K562 (cell line): ENCODE data around the gene UBR4. TPM values are rescaled to one million over a fixed set of nuclear protein-coding genes. Genes with fewer than 3 reads are reported as not detected.

ENCODE experiments used
- BRF1 ChIP-seq: IDR thresholded peaks from 3 replicates; pipeline ENCODE4 v1.6.1; 2011; ENCODE audit warnings: borderline replicate concordance, mild to moderate bottlenecking; ENCODE audit not compliant: insufficient read length; ENCODE audit errors: extremely low read depth
- CBX1 ChIP-seq: sonication (generic); IDR thresholded peaks from 2 replicates; pipeline ENCODE4 v1.6.1; 2016; ENCODE audit warnings: antibody characterized with exemption, low read depth, mild to moderate bottlenecking
- CHD4 ChIP-seq: fragments of 200-600 bp; sonication (generic); IDR thresholded peaks from 3 replicates; pipeline ENCODE4 v1.6.1; 2012; ENCODE audit warnings: low read depth, mild to moderate bottlenecking, mixed read lengths, low read length, inconsistent platforms; ENCODE audit not compliant: insufficient read depth, insufficient replicate concordance, poor library complexity, severe bottlenecking
- CREB3L1 ChIP-seq: fragments of 450-650 bp; IDR thresholded peaks from 2 replicates; pipeline ENCODE4 v1.6.1; 2014; ENCODE audit warnings: low read depth, mild to moderate bottlenecking, moderate library complexity, borderline replicate concordance
- DIDO1 ChIP-seq: fragments of 450-650 bp; IDR thresholded peaks from 2 replicates; pipeline ENCODE4 v1.6.1; 2016; ENCODE audit warnings: low read depth, missing biosample characterization, missing genetic modification characterization
- E2F6 ChIP-seq, 2 experiments: IDR thresholded peaks; 2 replicates each; pipeline ENCODE4 v1.6.1; 2011; ENCODE audit warnings: borderline replicate concordance in 1 of 2, control low read depth in 1 of 2, low read depth in 1 of 2, low read length in 1 of 2, mild to moderate bottlenecking in 1 of 2, mixed read lengths in 1 of 2, moderate library complexity in 1 of 2; ENCODE audit not compliant: insufficient read depth in 1 of 2, insufficient read length in 1 of 2, poor library complexity in 1 of 2, severe bottlenecking in 1 of 2; ENCODE audit errors: extremely low read depth in 1 of 2
- HDAC8 ChIP-seq: fragments of 450-650 bp; IDR thresholded peaks from 2 replicates; pipeline ENCODE4 v1.6.1; 2016; ENCODE audit warnings: mild to moderate bottlenecking, missing genetic modification characterization, moderate library complexity, missing compliant biosample characterization
- KDM1A ChIP-seq, 2 experiments: fragments of 450-650 bp; IDR thresholded peaks; 2 replicates each; pipeline ENCODE4 v1.6.1; 2016; ENCODE audit warnings: mild to moderate bottlenecking in 2 of 2
- MAX ChIP-seq: sonication (generic); formaldehyde crosslinking; IDR thresholded peaks from 2 replicates; pipeline ENCODE4 v1.9.0; 2022; ENCODE audit warnings: mild to moderate bottlenecking, missing genetic modification reagents
- MTA3 ChIP-seq: fragments of 450-650 bp; formaldehyde crosslinking; IDR thresholded peaks from 2 replicates; pipeline ENCODE4 v1.6.1; 2017; ENCODE audit warnings: mild to moderate bottlenecking, borderline replicate concordance
- NCOA6 ChIP-seq: fragments of 450-650 bp; IDR thresholded peaks from 2 replicates; pipeline ENCODE4 v1.6.1; 2017; ENCODE audit warnings: mild to moderate bottlenecking
- POLR2A ChIP-seq: fragments of 450-650 bp; conservative IDR thresholded peaks from 2 replicates; pipeline ENCODE4 v1.6.1; 2016
- RBM14 ChIP-seq: fragments of 200-400 bp; formaldehyde crosslinking; IDR thresholded peaks from 2 replicates; pipeline ENCODE4 v1.6.1; 2018; ENCODE audit warnings: low read depth, mild to moderate bottlenecking, low read length, moderate library complexity, borderline replicate concordance; ENCODE audit not compliant: insufficient read depth
- RFX1 ChIP-seq: fragments of 450-650 bp; IDR thresholded peaks from 2 replicates; pipeline ENCODE4 v1.6.1; 2016; ENCODE audit warnings: mild to moderate bottlenecking, moderate library complexity
- SAFB2 ChIP-seq: fragments of 200-400 bp; formaldehyde crosslinking; IDR thresholded peaks from 2 replicates; pipeline ENCODE4 v1.6.1; 2018; ENCODE audit warnings: borderline replicate concordance, low read length, low read depth, moderate library complexity; ENCODE audit not compliant: severe bottlenecking
- USF2 ChIP-seq: sonication (generic); formaldehyde crosslinking; IDR thresholded peaks from 2 replicates; pipeline ENCODE4 v1.5.0; 2020; ENCODE audit warnings: missing genetic modification reagents
- ZFP36 ChIP-seq: fragments of 150-350 bp; IDR thresholded peaks from 2 replicates; pipeline ENCODE4 v1.6.1; 2018; ENCODE audit warnings: low read length, low read depth; ENCODE audit not compliant: partially characterized antibody
- ZNF398 ChIP-seq: fragments of 250-450 bp; sonication (Bioruptor Pico); IDR thresholded peaks from 2 replicates; pipeline ENCODE4 v1.8.0; 2021; ENCODE audit warnings: moderate library complexity, mild to moderate bottlenecking, inconsistent platforms
- ZNF79 ChIP-seq: fragments of 250-450 bp; sonication (Bioruptor Pico); IDR thresholded peaks from 2 replicates; pipeline ENCODE4 v1.4.0; 2020; ENCODE audit warnings: low read depth, mild to moderate bottlenecking, moderate library complexity
- polyA plus RNA-seq, 8 experiments: library from polyadenylated mRNA; depleted of rRNA in 4 of 8; stranded (reverse) in 5 of 8; unstranded in 3 of 8; fragments of >200 nt; fragmentation: Nextera tagmentation in 2 of 8; fragmentation: Illumina TruSeq in 1 of 8; extraction: Ambion mirVana in 2 of 8; extraction: Trizol in 1 of 8; gene quantifications; 2 replicates each; pipeline versions ENCODE4 v1.2.1 to v1.2.3, GENCODE V29; 2011 to 2014; ENCODE audit warnings: inconsistent platforms in 1 of 8, missing spikeins in 1 of 8
- total RNA-seq, 7 experiments: library from RNA; depleted of rRNA in 6 of 7; stranded (reverse); fragments of >200 nt in 6 of 7; fragmentation: Illumina TruSeq in 2 of 7; extraction: Trizol in 2 of 7; gene quantifications; 2 replicates each; pipeline versions ENCODE4 v1.2.1 to v1.2.3, GENCODE V29; 2011 to 2021; ENCODE audit warnings: low replicate concordance in 1 of 7

The UBR4 gene
- total and polyA plus RNA-seq, 9 of the 15 experiments (the other 6 are each of a cell fraction or from before 2014, with no cell fraction given), result 55.4 to 277 (median 123) TPM

GRCh38 chr1:19081218-19081893, 128.7 kb downstream of the UBR4 start (continued):
- TF ChIP-seq NCOA6 (no peak), MAX (no peak), MTA3 (no peak), BRF1 (no peak), RBM14 (no peak), ZNF79 (CRISPR knock-in tag) (no peak), E2F6 (IDR thresholded peaks at IDR 0.05; ENCODE audit: borderline replicate concordance in 1 of 2, extremely low read depth in 1 of 2, insufficient read depth in 1 of 2, insufficient read length in 1 of 2, low read depth in 1 of 2, low read length in 1 of 2, poor library complexity in 1 of 2, severe bottlenecking in 1 of 2) (no peak), HDAC8 (tag) (no peak), CREB3L1 (no peak; the same call in 1 of the 2 replicates), ZFP36 (no peak), POLR2A (no peak; the same call in 1 of the 2 replicates), CHD4 (no peak), DIDO1 (tag) (no peak), CBX1 (no peak), SAFB2 (no peak), RFX1 (no peak), KDM1A (IDR thresholded peaks at IDR 0.05) (no peak), USF2 (CRISPR knock-in tag) (no peak), ZNF398 (CRISPR knock-in tag) (no peak)
